ENCODE data around the gene PDLIM5. TPM values are rescaled to one million over a fixed set of nuclear protein-coding genes. Genes with fewer than 3 reads are reported as not detected.

The PDLIM5 gene
- total RNA-seq, 1 experiment from 2014 or later: 44.7 TPM

DNA sequence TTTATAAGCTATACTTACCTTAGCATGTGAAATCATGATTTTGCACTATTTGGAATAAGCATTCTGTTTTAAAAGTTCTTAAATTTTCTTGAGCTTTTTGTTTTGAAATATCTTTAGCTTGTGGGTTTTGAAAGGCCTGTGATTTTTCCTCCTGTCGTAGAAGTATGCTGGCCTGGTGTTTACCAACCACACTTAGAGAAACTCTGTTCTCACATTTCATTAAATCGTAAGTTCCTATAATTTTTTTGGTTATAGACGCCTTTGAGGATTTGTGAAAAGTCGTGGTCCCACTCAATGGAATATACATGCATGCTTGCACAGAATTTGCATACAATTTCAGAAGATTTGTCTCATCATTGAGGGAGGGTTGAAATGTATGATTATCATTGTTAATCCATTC, 63.6 kb downstream of the PDLIM5 start:
- H3K27ac ChIP-seq (ENCODE audit: low read length): no peak overlapping the region
- intact Hi-C loops (cut with micrococcal nuclease; ENCODE audit: unreplicated experiment): no loop called here

DNA sequence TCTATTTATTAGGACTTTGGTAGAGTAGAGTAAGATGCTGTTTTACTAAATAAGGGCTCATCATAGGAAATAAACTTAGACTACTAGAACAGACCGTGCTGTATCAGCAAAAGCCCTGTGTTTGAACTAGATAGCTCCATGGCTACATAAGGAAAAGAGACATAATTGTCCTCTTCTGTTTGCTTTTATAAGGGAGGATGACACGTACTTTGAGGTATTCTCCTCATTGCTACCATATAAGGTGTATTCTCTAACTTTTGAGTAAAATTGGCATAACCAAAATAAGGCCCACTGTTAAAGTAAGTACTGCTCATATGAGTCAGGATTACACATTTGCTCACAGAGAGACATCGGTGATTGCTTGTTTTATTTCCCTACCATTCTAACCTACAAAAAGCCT, 64.3 kb downstream of the PDLIM5 start:
- ATAC-seq (no peak), DNase-seq (ENCODE audit: low read depth, low spot score) (no peak)
- in situ Hi-C loops (cut with HindIII; ENCODE audit: low pct_unique_long_range_greater_than_20kb, low sequenced_read_pairs): no loop called here
- Histone ChIP-seq H3K36me3 (ENCODE audit: control insufficient read depth, insufficient read depth, low read length) (no peaks in the 10 kb centered on the region), H3K4me1 (ENCODE audit: control insufficient read depth, insufficient read depth, low read length) (no peaks in the 10 kb centered on the region), H3K9me3 (ENCODE audit: control insufficient read depth, insufficient read depth, low read depth, low read length) (no peaks in the 10 kb centered on the region), H3K4me3 (ENCODE audit: low read depth in 2 of 2, low read length in 2 of 2) (no peak overlapping the region), H3K27ac (ENCODE audit: low read length) (no peak overlapping the region), H3K27me3 (ENCODE audit: control insufficient read depth, insufficient read depth, low read length) (no peaks in the 10 kb centered on the region)
- intact Hi-C loops (cut with micrococcal nuclease; ENCODE audit: unreplicated experiment): no loop called here
- ChIA-PET CTCF (no interaction called here), POLR2A (no interaction called here)
- TF ChIP-seq, protein P1, sequence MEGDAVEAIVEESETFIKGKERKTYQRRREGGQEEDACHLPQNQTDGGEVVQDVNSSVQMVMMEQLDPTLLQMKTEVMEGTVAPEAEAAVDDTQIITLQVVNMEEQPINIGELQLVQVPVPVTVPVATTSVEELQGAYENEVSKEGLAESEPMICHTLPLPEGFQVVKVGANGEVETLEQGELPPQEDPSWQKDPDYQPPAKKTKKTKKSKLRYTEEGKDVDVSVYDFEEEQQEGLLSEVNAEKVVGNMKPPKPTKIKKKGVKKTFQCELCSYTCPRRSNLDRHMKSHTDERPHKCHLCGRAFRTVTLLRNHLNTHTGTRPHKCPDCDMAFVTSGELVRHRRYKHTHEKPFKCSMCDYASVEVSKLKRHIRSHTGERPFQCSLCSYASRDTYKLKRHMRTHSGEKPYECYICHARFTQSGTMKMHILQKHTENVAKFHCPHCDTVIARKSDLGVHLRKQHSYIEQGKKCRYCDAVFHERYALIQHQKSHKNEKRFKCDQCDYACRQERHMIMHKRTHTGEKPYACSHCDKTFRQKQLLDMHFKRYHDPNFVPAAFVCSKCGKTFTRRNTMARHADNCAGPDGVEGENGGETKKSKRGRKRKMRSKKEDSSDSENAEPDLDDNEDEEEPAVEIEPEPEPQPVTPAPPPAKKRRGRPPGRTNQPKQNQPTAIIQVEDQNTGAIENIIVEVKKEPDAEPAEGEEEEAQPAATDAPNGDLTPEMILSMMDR (IDR thresholded peaks at IDR 0.05): no peak
- no peak for TF ChIP-seq SIN3A (IDR thresholded peaks at IDR 0.05; ENCODE audit: borderline replicate concordance, insufficient read depth, low read depth, low read length)
- no peak for TF ChIP-seq REST (IDR thresholded peaks at IDR 0.05; ENCODE audit: insufficient read depth in 1 of 2, low read depth in 2 of 2, low read length in 1 of 2)
- TF ChIP-seq TCF7L2 (IDR thresholded peaks at IDR 0.05; ENCODE audit: low read depth, low read length): no peak
- TF ChIP-seq POLR2AphosphoS5 (IDR thresholded peaks at IDR 0.05; ENCODE audit: low read depth, low read length): no peak
- BruUV-seq (replicated peaks): no TSS peak

More for the DNA sequence above, 63.6 kb downstream of the PDLIM5 start:
- CTCF ChIA-PET: no interaction called here
- DNase-seq (ENCODE audit: low read depth, low spot score): no peak
- TF ChIP-seq TCF7L2 (IDR thresholded peaks at IDR 0.05; ENCODE audit: low read depth, low read length) (no peak), REST (IDR thresholded peaks at IDR 0.05; ENCODE audit: insufficient read depth in 1 of 2, low read depth in 2 of 2, low read length in 1 of 2) (no peak), SIN3A (IDR thresholded peaks at IDR 0.05; ENCODE audit: borderline replicate concordance, insufficient read depth, low read depth, low read length) (no peak), POLR2AphosphoS5 (IDR thresholded peaks at IDR 0.05; ENCODE audit: low read depth, low read length) (no peak)
- TF ChIP-seq, protein P1 (IDR thresholded peaks at IDR 0.05): no peak
- H3K36me3 ChIP-seq (ENCODE audit: control insufficient read depth, insufficient read depth, low read length): no peaks in the 10 kb centered on the region
- POLR2A ChIA-PET: no interaction called here
- ATAC-seq: no peak
- H3K27me3 ChIP-seq (ENCODE audit: control insufficient read depth, insufficient read depth, low read length): no peaks in the 10 kb centered on the region
- in situ Hi-C loops (cut with HindIII; ENCODE audit: low pct_unique_long_range_greater_than_20kb, low sequenced_read_pairs): no loop called here
- H3K4me1 ChIP-seq (ENCODE audit: control insufficient read depth, insufficient read depth, low read length): no peaks in the 10 kb centered on the region
- H3K9me3 ChIP-seq (ENCODE audit: control insufficient read depth, insufficient read depth, low read depth, low read length): no peaks in the 10 kb centered on the region
- H3K4me3 ChIP-seq (ENCODE audit: low read depth in 2 of 2, low read length in 2 of 2): no peak overlapping the region
- no TSS peak for BruUV-seq (replicated peaks)
